Endothelial cell of coronary artery (primary cell): ENCODE results near the gene ADISSP. TPM values are rescaled to one million over a fixed set of nuclear protein-coding genes. Genes with fewer than 3 reads are reported as not detected.

Experiments used
- total RNA-seq: library from RNA; depleted of rRNA; stranded (reverse); fragments of >200 nt; gene quantifications from 2 replicates; pipeline ENCODE4 v1.2.3, GENCODE V29; 2014

ADISSP gene
- total RNA-seq, result 20.8 and 33.5 TPM in 2 replicates

GRCh38 chr20:3767427-3768341 is at the start of gene ADISSP:
Gene ADISSP, minus strand, starts transcription at chr20:3767753. Its CDS starts 7,653 bp downstream, at chr20:3760100.

GRCh38 chr20:3795511-3796468 is 28.2 kb upstream of the ADISSP start, which contains the start of gene CDC25B:
Gene CDC25B, plus strand, starts transcription at chr20:3796310. Its CDS starts 222 bp downstream, at chr20:3796532.

GRCh38 chr20:3786665-3787323 is 19.2 kb upstream of the ADISSP start, which contains the start of gene CENPB:
Gene CENPB, minus strand, starts transcription at chr20:3786740. Its CDS starts 257 bp downstream, at chr20:3786483.

GRCh38 chr20:3781153-3781910 is 13.8 kb upstream of the ADISSP start, which contains the start of gene SPEF1:
Gene SPEF1, minus strand, starts transcription at chr20:3781448. Its CDS starts 161 bp downstream, at chr20:3781287.

GRCh38 chr20:3732327-3733118 is 35.0 kb downstream of the ADISSP start, which contains the start of gene HSPA12B:
Gene HSPA12B, plus strand, starts transcription at chr20:3732685. Its CDS starts 5,990 bp downstream, at chr20:3738675.

GRCh38 chr20:3712279-3712873 is 55.2 kb downstream of the ADISSP start, which contains the start of gene SIGLEC1:
Gene SIGLEC1, minus strand, starts transcription at chr20:3712600. Its CDS starts 5,472 bp downstream, at chr20:3707128.

Other genes starting within 250 kb of the ADISSP start
- gene GFRA4, start 104.4 kb downstream of the ADISSP start, total RNA-seq, result not detected in 2 replicates
- 0.09 TPM in 1 of 2 replicates, not detected in the other for gene ADAM33, start 85.7 kb downstream of the ADISSP start, total RNA-seq
- not detected in 2 replicates for gene SIGLEC1, start 55.2 kb downstream of the ADISSP start, total RNA-seq
- 11.6 and 18.0 TPM in 2 replicates for gene HSPA12B, start 35.1 kb downstream of the ADISSP start, total RNA-seq
- gene SPEF1, start 13.7 kb upstream of the ADISSP start, total RNA-seq, result 0.09 TPM in 2 replicates
- gene CENPB, start 19.0 kb upstream of the ADISSP start, total RNA-seq, result 87.7 and 95.9 TPM in 2 replicates
- gene CDC25B, start 28.6 kb upstream of the ADISSP start, total RNA-seq, result 11.0 and 12.3 TPM in 2 replicates
- gene AP5S1, start 52.8 kb upstream of the ADISSP start, total RNA-seq, result 11.3 and 15.7 TPM in 2 replicates
- gene MAVS, start 79.1 kb upstream of the ADISSP start, total RNA-seq, result 14.4 and 15.8 TPM in 2 replicates
- 43.6 and 46.8 TPM in 2 replicates for gene PANK2, start 121.6 kb upstream of the ADISSP start, total RNA-seq
- 2.2 and 5.0 TPM in 2 replicates for gene RNF24, start 247.8 kb upstream of the ADISSP start, total RNA-seq